Epithelial cell of proximal tubule (primary cell): ENCODE data around the gene FAM169A. TPM values are rescaled to one million over a fixed set of nuclear protein-coding genes. Genes with fewer than 3 reads are reported as not detected.
"Not testable (repeated sequence)": the region's sequence is repeated elsewhere in the genome, so short reads cannot be mapped to it uniquely, and the experiment has no call there.

ENCODE experiments used
- DNase-seq: peaks from one replicate; pipeline ENCODE4 v3.0.0-alpha.2; 2011; ENCODE audit warnings: low read depth
- H3K4me3 ChIP-seq: 2 replicates; pipeline ENCODE4 v1.5.1; 2011; ENCODE audit warnings: low read depth, mild to moderate bottlenecking, low read length
- total RNA-seq: library from RNA; depleted of rRNA; stranded (reverse); fragments of >200 nt; gene quantifications from 2 replicates; pipeline ENCODE4 v1.2.3, GENCODE V29; 2015
- TF ChIP-seq, protein P1 (sequence below): conservative IDR thresholded peaks from 2 replicates; pipeline ENCODE4 v1.5.1; 2012; ENCODE audit warnings: low read depth, mild to moderate bottlenecking, low read length

Gene FAM169A
- total RNA-seq, 1 donor from 2014 or later: 8.9 TPM

DNA sequence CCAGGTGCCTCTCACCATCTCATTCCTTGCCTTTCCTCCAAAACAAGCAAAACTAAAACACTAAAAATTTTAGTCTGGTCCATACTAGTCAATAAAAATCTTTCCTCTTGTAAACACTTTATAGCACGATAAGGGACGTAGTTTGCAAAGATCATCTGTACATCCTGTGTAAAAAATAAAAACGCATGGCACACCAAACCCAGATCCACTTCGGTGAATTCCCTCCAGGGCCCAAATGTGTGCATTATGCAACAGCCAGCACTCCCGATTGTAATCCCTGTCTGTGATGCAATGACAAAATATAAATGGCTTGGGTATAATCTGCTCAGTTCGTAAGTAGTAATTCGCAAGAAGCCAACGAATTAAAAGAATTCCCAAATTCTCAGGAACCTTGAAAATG lies 1.4 kb downstream of the FAM169A start:
- no peak overlapping the region for H3K4me3 ChIP-seq
- DNase-seq: no peak
- TF ChIP-seq, protein P1, sequence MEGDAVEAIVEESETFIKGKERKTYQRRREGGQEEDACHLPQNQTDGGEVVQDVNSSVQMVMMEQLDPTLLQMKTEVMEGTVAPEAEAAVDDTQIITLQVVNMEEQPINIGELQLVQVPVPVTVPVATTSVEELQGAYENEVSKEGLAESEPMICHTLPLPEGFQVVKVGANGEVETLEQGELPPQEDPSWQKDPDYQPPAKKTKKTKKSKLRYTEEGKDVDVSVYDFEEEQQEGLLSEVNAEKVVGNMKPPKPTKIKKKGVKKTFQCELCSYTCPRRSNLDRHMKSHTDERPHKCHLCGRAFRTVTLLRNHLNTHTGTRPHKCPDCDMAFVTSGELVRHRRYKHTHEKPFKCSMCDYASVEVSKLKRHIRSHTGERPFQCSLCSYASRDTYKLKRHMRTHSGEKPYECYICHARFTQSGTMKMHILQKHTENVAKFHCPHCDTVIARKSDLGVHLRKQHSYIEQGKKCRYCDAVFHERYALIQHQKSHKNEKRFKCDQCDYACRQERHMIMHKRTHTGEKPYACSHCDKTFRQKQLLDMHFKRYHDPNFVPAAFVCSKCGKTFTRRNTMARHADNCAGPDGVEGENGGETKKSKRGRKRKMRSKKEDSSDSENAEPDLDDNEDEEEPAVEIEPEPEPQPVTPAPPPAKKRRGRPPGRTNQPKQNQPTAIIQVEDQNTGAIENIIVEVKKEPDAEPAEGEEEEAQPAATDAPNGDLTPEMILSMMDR: no peak

DNA sequence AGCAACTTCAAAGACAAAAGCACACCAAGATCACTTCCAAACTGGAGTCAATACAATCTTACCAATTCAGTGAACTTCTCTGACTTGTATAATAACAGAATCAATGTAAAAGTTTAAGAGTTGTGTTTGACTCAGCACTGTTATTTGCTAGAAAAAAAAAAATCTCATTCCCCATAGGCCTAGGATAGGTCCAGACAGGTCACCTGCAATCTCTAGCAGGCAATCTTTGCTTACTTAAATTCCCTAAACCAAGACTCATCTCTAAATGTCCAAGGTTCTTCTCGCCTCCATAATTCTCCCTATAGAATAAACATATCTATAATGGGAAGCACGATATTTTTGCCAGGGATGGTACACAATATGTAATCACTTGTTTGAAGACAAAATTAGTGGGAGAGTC lies 2.5 kb downstream of the FAM169A start:
- H3K4me3 ChIP-seq: no peak overlapping the region
- TF ChIP-seq, protein P1: no peak
- no peak for DNase-seq

DNA sequence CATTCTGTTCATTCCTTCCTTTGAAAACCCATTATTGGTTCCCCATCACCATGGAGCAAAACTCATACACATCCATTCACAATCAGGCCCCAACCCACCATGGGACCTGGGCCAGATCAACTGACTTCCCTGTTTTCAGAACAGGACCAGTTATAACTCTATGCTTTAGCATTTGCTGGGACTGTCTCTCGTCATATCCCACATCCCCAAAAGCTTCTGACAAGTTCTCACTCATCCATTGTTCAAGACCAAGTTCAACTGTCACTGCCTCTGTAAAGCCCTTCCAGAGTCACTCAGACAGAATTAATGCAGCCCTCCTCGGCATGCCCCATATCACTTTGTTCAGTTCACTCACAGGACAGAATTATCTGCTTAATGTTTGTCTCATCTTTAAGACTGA lies 4.0 kb downstream of the FAM169A start:
- no peak overlapping the region for H3K4me3 ChIP-seq
- TF ChIP-seq, protein P1: no peak
- DNase-seq: no peak

DNA sequence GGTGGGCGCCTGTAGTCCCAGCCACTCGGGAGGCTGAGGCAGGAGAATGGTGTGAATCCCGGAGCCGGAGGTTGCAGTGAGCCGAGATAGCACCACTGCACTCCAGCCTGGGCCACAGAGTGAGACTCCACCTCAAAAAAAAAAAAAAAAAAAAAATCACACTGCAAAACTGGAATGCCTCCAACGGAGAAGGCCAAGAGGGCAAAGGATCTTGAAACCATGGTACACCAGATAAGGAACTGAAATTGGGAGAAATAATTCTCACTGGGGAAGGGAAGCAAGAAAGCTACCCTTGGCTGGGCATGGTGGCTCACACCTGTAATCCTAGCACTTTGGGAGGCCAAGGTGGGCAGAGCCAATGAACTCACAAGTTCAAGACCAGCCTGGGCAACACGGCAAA lies 9.2 kb downstream of the FAM169A start:
- not testable (repeated sequence) for DNase-seq, H3K4me3 ChIP-seq

DNA sequence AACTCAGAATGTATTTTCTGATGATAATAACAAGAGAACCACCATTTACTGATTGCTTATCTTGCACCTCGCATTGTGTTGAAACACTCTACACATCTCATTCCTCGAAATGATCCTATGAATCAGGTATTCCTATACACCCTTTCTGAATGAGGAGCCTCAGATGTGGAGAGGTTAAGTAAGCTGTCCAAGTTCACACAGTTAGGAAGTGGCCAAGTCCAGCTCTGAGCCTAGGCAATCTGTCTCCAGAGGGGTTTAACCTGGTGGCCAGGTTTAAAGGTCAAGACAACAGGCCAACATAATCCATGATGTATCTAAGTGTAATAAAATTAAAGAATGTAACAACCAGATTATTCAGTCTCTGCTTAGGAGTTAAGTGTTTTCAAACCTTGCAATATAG lies 12.9 kb downstream of the FAM169A start:
- no peak overlapping the region for H3K4me3 ChIP-seq
- TF ChIP-seq, protein P1: no peak
- no peak for DNase-seq

DNA sequence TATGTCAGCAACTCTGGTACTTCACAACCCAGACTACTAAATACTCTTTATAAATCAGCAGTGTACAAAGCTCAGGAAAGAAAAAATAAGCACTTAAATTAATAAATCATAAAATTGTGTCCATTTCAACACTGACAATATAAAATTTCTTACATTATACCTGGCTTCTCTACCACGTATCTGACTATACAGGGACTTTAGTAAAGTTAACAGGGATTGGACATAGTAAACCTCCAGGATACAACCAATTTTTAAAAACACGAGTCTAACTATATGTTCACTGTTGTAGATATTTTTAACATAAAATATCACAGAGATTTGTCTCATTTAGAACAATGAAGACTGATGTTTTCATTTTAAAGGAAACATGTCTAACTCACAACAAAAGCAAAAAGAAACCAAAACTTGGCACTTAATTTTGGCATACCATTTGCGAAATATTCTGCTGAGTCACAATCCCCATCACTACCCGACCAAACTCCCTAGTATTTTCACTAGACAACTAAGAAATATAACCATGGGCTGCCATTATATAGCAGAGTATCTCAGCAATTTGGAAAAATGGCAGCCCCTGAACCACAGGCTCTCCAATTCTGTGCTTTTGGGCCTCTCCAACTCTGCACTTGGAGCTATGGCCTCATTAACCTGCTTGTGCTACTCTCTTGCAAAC lies 14.4 kb downstream of the FAM169A start:
- DNase-seq: no peak
- no peak overlapping the region for H3K4me3 ChIP-seq
- TF ChIP-seq, protein P1: no peak

DNA sequence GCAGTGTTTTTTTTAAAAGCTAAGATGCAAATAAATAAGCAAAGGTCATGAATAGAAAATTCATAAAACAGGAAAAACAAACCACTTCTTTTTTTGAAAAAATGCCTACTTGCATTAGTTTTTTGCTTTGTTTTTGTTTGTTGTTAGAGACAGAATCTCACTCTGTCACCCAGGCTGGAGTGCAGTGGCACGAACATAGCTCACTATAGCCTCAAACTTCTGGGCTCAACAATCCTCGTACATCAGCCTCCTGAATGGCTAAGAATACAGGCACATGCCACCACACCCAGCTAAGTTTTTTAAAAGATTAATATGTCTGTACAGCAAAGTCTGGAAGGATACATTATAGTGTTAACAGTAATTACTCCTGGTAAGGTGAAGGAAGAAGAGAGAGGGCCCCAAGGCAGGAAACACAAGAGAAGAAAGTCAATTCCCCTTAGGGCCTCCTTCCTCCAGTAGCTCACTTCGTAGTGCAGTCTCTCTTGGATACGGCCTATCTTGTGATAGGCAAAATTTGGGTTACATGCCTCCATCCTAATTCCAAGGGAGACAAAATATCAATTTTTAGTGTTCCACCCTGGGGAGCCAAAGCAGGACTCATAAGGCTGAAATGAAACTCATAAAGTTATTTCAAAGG lies 15.3 kb downstream of the FAM169A start:
- no peak overlapping the region for H3K4me3 ChIP-seq
- TF ChIP-seq, protein P1: no peak
- no peak for DNase-seq
